HG03378 (cell line): ENCODE measurements around the gene RTP5.
"Not testable (repeated sequence)": the region's sequence is repeated elsewhere in the genome, so short reads cannot be mapped to it uniquely, and the experiment has no call there.

Experiments
- ATAC-seq: cut with Tn5 transposase; IDR thresholded peaks from one replicate; pipeline ENCODE4 v1.9.1; 2021; ENCODE audit warnings: mild to moderate bottlenecking, moderate library complexity; ENCODE audit not compliant: unreplicated experiment

The RTP5 gene

DNA sequence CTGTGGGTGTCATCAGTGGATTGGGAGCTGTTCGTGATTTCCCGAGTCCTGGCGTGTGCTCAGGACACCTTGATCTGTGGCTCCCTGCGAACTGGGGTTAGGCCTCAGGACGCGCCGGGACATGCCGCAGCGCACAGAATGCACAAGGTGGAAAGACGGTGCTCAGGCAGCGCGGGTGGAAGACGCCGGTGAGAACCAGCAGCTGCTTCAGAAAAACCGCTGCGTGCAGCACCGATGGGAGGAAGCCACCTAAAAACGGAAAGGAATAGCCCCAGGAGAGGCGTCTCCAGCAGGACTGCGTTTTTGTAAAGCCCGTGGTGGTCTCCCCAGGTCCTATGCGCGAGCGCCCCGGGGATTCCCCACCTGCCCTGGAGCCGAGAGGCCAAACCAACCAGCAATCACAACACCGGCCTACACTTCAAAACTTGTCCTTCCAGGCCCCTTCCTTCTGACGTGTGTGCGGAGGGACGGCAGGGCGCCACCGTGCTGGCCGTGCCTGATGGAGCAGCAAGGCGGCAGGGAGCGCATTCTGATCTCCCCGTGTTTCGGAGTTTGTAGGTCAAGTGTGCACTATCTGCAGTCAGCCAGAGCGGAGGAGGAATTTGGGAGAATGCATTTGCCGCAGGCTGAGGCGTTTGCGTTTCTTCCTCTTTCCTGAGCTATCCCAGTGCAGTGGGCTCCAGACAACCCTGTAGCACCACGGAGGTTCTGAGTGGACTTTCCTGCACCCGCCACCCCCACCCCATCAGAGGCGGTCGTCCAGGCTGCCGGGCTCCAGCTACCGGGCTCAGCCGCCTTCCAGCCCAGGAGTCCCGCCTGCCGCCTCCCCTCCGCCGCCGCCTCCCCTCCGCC, 32.2 kb downstream of the RTP5 start:
- no peak for ATAC-seq

DNA sequence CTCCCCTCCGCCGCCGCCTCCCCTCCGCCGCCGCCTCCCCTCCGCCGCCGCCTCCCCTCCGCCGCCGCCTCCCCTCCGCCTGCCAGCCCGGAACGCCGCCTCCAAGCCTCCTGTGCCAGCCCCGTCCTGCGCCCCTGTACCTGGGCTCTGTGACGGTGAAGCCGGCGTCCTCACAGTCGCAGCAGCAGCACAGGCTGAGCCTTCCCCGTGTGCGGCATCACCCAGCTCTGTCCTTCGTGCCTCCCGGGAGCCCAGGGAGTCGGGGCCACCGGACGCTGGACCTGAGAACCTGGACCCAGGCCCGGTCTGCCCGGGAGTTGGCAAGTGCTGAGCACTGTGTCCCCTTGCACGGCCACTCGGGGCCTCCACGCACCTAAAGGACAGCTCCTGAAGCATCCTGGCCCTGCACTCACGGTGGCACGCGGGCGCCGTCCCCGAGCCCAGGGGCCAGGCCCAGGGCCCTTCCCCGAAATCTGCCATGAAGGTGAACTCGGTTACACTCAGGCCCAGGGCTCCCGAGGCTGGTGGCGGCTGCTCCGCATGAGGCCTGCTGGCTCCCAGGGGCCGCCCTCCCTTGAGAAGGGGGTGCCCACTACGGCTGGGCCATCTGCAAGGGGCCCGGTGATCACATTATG, 32.9 kb downstream of the RTP5 start:
- ATAC-seq, result no peak

DNA sequence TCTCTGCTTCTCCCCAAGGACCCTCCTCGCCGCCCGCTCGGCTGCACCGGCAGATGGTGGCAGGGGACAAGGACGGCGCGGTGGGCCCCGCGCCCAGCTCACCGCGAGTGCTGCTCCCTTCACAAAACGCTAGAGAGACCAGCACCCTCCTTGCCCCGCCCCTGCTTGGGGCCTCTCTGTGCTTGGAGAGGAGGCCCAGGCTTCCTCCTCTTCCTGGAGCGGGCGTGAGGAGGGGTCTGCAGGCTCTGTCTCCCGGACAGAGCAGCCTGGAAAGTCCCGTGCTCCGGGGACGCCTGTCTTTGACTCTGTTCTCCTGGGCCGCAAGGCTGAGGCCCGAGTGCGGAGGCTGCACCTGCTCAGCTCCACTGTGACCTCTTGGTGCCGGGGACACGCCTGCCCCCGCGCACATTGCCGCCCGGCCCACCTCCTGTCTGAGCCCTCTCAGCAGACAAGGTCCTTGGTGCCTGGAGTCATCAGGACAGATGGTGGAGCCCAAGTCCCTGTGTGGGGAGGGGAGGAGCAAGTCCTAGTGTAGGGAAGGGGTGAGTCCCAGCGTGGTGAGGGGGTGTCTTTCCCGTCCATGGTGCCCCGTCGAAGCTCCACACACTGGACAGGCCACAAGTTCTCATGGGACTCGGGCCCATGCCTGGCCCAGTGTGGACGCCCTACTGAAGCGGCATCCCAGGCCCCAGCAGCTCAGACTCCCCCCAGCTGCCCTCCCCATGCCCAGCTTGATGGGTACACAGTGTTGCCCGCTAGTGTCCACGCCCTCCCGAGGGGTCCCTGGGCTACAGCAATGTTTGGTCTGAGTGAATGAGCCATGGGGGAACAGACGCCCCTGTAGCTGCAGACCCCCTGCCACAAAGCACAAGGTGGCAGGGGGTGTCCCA, 33.8 kb downstream of the RTP5 start:
- no peak for ATAC-seq

DNA sequence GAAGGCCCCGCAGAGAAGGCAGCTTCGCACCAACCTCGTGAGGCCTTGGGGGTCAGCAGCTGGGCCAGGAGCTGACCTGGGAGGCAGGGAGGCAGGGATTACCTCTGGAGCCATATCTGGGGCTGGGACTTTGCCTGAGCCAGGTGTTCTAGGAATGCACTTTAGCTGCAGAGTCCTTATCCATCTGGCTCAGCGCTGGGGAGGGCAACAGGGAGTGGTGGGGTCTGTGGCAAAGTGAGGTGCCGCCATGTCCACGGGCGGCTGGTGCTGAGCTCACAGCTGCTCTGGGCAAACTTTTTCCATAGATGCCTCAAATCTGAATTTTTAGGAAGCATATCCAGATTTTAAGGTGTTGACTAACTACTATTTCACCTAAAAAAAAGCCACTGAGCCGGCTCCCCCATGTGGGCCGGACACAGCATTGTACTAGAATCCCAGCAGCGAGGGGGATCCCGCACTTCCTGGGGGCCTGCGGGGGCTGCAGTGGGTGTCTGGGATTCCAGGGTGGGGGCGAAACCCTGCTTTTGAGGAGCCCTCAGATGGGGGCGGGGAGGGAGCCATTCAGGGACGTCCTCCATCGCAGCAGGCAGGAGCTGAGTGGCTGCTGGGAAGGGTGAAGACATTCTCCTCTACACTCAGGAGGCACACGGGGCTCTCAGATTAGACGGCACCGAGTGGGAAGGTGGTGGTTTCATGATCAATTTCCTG, 34.6 kb downstream of the RTP5 start:
- no peak for ATAC-seq

DNA sequence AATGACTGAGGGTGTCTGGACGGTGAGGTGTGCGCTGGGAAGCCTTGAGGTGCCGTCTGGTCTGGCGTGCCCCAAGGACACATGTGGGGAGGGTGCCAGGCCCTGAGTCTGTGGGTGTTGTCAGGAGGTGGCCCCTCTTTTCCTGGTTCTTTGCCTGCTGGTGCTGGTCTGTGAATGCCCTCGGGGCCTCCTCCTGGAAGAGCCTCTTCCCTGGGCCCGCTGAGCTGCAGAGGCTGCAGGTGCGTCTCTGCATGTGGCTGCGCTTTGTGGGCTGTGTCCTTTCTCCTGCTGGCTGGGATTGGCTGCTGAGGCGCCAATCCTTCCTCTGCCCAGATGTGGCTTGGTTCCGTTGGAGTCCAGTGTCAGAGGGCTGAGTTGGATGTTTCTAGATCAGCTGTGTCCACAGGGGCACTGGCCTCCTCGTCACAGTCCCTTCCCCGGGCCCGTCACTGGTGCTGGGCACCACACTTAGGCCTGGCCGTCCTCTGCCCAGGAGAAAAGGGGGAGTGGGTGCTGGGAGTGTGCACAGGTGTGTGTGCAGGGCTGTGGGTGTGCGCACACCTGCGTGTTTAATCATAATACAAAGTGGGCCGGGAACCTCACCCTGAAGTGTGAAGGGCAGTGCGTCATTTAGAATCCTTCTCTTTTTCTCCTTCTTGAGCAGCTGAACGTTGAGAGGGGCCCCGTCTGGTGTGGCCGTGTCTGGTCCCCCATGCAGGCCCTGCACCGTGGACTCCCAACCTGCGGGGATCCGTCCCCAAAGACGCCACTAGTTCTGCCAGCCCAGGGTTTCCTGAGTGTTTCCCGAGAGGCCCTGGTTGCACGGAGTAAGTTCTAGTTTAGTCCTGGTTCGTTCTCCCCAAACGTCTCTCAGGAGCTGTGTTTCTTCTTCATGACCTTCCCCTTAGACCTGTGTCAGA, 35.5 kb downstream of the RTP5 start:
- ATAC-seq, result no peak

DNA sequence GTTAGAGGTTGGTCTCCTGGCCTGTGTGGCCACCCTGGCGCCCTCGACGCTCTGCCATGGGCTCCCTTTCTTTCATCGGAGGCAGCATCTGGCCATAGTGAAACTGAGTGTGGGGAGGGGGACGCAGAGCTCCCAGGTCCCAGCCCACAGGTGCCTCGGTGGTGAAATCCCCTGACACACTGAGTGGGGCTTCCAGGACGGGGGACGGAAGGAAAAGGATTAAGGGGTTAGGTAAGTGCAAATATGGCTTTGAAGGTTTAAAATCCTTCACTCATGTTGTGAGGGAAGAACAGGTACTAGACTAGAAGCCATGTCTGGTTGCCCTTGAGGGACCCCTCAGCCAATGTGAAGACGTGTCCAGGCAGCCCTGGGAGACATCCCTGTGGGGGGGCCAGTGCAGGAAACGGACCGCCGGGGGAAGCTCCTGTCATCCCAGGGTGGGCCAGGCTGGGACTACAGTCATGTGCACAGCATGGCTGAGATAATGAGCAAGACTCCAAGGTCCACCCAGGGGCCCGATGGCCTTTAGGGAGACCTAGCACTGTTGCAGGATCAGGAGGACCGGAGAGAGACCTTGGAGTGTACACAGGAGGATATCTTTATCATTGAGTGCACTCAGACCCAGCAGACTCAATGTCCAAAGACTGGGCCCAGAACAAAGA, 36.3 kb downstream of the RTP5 start:
- no peak for ATAC-seq

DNA sequence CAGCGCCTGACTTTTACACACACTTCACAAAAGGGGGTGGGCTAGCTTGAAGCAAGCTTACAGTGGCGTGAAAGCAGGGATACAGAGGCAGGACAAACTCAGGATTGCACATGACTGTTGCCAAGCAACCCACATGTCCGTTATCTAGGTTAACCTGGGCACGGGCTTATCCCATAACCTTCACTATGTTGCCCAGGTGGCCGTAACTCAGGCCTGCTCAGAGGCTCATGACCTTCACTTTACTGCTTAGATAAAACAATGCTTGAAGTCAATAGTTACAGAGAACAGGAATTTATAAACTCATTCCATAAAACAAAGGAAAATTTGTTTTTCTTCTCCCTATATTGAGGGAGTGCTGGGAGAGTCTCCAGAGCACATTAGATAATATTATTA, 36.8 kb downstream of the RTP5 start:
- ATAC-seq, result not testable (repeated sequence)

DNA sequence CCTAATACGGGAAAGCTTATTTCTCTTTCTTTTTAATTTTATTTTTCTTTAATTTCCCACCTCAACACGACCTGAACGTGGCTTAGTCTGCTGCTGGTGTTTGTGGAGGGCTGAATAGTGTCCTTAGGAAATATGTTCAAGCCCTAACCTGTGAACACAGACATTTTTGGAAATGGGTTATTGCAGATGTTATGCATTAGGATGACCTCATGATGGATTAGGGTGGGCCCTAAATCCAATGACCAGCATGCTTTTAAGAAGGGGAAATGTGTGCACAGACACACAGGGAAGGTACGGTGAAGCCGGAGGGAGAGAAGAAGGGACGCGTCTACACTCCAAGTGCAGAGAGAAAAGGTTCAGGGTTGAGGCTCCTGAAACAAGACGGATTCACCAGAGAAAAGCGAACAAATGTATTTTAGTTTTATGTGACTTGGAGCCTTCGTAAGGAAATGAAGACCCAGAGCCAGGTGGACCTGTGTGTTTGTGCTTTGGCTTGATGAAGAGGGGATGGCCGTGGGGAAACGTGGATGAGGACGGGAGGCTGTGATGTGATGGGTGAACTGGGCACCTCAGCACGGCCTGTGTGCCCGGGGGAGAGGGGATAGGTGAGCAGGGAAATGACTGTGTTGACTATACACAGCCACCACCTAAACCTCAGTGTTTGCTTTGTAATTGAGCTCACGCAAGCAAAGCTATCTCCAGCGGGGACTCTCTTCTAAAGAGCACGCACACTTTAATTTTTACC, 37.5 kb downstream of the RTP5 start:
- no peak for ATAC-seq

DNA sequence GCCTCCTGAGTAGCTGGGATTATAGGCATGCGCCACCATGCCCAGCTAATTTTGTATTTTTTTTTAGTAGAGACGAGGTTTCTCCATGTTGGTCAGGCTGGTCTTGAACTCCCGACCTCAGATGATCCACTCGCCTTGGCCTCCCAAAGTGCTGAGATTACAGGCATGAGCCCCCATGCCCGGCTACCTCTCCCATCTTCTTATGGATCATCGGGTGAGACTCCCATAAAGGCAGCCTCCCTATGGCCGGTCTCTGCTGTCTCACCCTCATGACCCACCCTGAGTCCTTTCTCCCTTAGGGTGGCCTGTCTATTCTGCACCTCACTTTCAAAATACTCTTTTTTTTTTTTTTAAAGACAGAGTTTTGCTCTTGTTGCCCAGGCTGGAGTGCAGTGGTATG, 38.3 kb downstream of the RTP5 start:
- ATAC-seq, result not testable (repeated sequence)

DNA sequence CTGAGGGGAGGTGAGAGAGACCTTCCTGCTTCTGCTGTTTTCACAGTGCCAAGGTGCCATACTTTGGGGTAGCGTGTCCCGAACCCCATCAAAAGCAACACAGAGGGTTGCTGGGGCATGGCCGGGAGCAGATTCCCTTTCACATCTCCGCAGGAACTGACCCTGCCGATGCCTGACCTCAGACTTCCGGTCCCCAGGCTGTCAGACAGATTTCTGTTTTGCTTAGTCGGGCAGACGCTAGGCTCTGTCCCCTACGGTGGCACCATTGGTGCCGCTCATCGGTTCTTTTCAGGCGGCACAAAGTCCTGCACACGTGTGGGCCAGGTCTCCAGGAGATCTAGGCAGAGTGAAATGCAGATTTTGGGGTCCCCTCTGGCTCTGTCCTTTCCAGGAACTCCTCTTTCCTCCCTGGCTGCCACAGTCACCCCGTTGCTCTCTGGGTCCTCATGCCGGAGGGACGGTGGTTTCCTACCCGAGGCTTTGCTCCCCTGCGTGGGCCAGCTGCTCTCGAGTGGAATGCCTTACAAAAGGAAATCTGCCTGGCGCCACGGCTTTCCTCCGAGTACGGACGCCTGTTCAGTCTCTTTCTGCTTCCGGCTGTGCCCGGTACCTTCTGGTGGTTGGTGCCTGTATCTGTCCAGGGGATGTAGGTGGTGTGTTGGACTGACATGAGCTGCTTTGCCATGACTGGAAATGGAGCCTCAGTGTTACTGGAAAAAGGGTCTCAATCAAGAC, 39.3 kb downstream of the RTP5 start:
- no peak for ATAC-seq

DNA sequence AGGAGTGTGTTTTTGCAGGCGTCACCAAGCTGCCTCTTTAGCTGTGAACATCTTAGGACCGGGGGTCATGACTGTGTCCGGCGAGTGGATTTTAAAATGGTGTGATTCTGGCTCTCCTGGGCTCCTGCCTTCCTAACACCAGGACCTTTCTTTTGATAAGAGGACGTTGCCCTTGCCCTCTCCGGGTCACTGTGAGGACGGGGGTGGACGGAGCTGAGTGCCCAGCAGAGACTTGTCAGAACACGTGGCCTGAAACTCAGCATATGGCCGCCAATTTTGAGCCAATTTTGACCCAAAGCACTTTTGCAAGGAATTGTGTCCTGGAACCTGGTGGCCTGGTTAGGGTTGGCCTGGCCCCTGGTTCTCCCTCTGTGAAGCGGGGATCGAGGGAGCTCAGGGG, 40.2 kb downstream of the RTP5 start:
- ATAC-seq, result no peak

DNA sequence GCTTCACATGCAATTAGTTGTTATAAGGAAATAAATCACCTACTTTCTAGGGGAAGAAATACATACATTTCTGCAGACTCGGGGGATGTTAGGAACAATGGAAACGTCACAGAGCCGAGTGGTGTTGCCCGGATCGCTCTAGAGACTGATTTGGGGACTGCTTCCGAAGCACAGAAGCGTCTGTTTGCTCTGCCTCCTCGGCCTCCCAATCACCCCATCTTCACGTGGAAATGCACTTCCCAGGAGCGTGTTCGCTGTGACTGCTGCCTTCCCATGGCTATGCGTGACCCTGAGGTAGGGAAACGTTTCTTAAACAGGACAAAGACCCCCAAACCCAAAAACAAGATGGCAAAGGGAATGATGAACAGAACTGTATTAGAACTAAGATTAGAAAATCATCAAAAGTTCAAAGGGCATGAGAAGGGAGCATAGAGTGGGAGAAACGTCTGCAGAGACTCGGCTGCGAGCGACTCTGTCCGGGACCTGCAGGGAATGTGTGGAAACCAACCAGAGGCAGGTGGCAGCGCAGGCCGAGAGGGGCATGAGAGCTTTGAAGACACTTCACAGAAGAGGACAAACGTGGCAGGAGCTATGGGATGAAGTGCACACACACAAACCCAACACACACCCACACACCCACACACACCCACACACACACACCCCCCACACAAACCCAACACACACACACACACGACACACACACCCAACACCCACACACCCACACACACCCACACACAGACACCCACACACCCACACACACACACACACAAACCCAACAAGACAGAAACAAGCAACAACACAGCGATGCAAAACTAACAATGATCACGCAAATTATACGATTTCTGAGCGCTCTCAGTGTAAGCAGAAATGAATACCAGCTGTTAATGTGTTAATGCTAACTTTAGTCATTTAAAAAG, 41.3 kb downstream of the RTP5 start:
- ATAC-seq, result no peak

DNA sequence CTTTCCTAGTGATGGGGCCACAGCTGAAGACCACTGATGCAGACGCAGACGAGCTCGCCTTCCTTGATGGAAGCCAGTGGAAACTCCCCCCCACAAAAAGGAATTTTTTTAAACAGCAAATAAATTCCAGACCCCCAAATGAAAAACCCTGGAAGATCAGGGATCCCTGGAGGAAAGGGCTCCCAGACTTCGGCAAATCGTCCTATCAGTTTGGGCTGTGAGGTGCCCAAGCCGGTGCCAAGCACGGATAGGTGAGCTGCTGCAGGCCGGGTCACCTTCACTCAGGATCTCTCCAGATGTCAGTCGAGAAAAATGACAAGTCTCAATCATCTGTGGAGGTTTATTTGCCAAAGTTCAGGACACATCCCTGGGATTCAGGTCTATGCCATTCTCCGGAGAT, 42.0 kb downstream of the RTP5 start:
- ATAC-seq, result no peak

DNA sequence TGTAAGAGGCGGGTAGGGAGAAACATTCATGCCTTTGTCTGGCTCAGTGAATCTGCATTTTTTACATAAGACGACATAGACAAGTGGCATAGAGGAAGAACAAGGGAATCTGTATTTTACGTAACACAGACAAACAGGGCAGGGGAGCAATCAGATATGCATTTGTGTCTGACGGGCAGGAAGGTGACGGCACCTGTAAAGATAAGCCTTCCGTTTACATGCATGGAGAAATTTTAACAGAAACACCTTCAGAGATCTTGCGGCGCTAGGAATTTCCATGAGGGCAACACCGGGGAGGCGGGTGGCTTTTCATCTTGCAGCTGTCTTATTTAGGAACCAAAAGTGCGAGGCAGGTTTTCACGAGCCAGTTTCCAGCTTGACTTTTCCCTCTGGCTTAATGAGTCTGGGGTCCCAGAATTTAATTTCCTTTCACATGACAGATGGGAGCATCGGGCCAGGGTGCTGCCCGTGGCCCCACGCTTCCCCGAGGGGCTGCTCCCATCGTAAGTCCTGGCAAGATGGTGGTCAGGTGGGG, 42.6 kb downstream of the RTP5 start:
- no peak for ATAC-seq

DNA sequence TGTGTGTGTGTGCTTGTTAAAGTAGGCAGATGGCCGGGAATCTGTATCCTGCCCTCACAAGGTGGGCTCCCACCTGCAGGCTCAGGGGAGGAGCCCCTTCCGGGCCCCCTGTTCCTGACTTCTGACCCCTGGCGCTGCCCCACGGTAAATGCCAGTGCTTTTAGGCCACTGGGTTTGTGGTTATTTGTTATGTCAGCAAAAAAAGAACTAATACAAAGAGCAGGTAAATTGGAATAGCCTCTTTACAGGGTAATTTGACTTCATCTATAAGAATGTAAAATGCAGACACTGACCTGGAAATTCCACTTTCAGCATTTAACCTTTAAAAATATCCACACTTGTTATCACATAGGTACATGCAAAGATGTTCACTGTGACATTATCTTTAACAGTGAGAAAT, 44.2 kb downstream of the RTP5 start:
- ATAC-seq, result no peak

DNA sequence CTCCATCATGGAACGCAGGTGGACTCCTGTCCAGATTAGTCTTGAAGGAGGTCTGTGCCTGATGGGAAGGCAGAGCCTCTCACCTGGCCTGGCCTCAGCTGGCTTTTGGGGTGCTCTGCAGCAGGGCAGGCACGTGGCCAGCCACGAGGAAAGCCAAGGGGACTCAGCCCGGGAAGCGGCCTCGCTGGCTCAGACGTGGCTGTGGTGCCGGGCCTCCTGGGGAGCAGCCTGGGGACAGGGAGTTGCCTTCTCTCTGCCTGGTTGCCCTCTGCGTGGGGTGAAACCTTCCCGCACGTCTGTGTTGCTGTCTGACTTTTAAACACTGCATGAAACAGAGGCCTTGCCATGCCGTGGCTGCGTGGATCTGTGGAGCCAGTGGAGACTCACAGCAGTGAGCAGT, 45.0 kb downstream of the RTP5 start:
- no peak for ATAC-seq

DNA sequence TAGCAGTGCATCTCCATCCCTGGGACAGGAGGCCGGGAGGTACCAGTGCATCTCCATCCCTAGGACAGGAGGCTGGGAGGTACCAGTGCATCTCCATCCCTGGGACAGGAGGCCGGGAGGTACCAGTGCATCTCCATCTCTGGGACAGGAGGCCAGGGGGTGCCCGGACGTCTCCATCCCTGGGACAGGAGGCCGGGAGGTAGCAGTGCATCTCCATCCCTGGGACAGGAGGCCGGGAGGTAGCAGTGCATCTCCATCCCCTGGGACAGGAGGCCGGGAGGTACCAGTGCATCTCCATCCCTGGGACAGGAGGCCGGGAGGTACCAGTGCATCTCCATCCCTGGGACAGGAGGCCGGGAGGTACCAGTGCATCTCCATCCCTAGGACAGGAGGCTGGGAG, 52.1 kb downstream of the RTP5 start:
- ATAC-seq, result not testable (repeated sequence)
